Suprapubic skin (tissue), 4 donors: ENCODE measurements around the gene TMEM179.

ENCODE experiments used
- CTCF ChIP-seq, 2 donors: fragments of 200-600 bp in 1 of 2; fragments of 450-650 bp in 1 of 2; sonication (generic) in 1 of 2; IDR thresholded peaks; one replicate each; pipeline ENCODE4 v1.5.1; 2016 to 2019; ENCODE audit warnings: antibody characterized with exemption in 2 of 2, mild to moderate bottlenecking in 1 of 2, moderate library complexity in 1 of 2
- EP300 ChIP-seq: sonication (generic); formaldehyde crosslinking; IDR thresholded peaks from one replicate; pipeline ENCODE4 v1.6.1; 2017; ENCODE audit warnings: antibody characterized with exemption
- POLR2A ChIP-seq, 2 donors: fragments of 450-650 bp; IDR thresholded peaks; one replicate each; pipeline ENCODE4 v1.6.1; 2017; ENCODE audit warnings: antibody characterized with exemption in 2 of 2, mild to moderate bottlenecking in 2 of 2, moderate library complexity in 2 of 2
- POLR2AphosphoS5 ChIP-seq, 3 donors: sonication (generic); formaldehyde crosslinking; IDR thresholded peaks; one replicate each; pipeline ENCODE4 v1.6.1; 2017; ENCODE audit warnings: antibody characterized with exemption in 3 of 3

- TF ChIP-seq POLR2AphosphoS5 (IDR thresholded peaks at IDR 0.05), result no peak
- no peak for TF ChIP-seq CTCF (IDR thresholded peaks at IDR 0.05)
- no peak for TF ChIP-seq POLR2A (IDR thresholded peaks at IDR 0.05)
- no peak for TF ChIP-seq EP300
Observed at GRCh38 chr14:104568620-104569019, 36.0 kb downstream of the TMEM179 start.
